Lower lobe of right lung (tissue), 2 donors: ENCODE measurements around the gene CSNK1D. TPM values are rescaled to one million over a fixed set of nuclear protein-coding genes. Genes with fewer than 3 reads are reported as not detected.

Experiments used
- ATAC-seq, 2 donors: fragments of 200-7000 bp; cut with Tn5 transposase; one replicate each; pipeline ENCODE4 v1.9.1; 2020 to 2022; ENCODE audit warnings: mild to moderate bottlenecking in 2 of 2, moderate library complexity in 2 of 2
- DNase-seq: peaks from one replicate; pipeline ENCODE4 v3.0.0-alpha.2; 2020
- H3K27ac ChIP-seq: fragments of 200-600 bp; one replicate; pipeline ENCODE4 v1.8.0; 2022
- H3K27me3 ChIP-seq: fragments of 200-600 bp; one replicate; pipeline ENCODE4 v1.8.0; 2022; ENCODE audit warnings: low read depth
- H3K36me3 ChIP-seq: fragments of 200-600 bp; one replicate; pipeline ENCODE4 v1.8.0; 2022; ENCODE audit warnings: mild to moderate bottlenecking
- H3K4me1 ChIP-seq: fragments of 200-600 bp; one replicate; pipeline ENCODE4 v1.8.0; 2022
- H3K4me3 ChIP-seq: fragments of 200-600 bp; one replicate; pipeline ENCODE4 v1.8.0; 2022; ENCODE audit warnings: mild to moderate bottlenecking
- H3K9me3 ChIP-seq: fragments of 200-600 bp; one replicate; pipeline ENCODE4 v1.8.0; 2022
- intact Hi-C: fragments of 100-400 bp; cut with DNase I; formaldehyde crosslinking; loops from one replicate; pipeline ENCODE4 v1.11.0; 2022
- total RNA-seq: library from RNA; stranded (reverse); fragmentation: NEBNext Ultra II Directional; extraction: Animal tissue kit (Norgen Biotek cat#: 25700); gene quantifications from one replicate; pipeline ENCODE4 v1.2.1, GENCODE V29; 2021
- TF ChIP-seq, protein P1 (sequence below): fragments of 200-600 bp; IDR thresholded peaks from one replicate; pipeline ENCODE4 v1.8.0; 2022; ENCODE audit warnings: antibody characterized with exemption, mild to moderate bottlenecking
- donor health status: DM: no; HTN: yes; CAD: no; lungs with severe emphysema.

Gene CSNK1D
- total RNA-seq, 1 donor from 2014 or later: 146 TPM

DNA sequence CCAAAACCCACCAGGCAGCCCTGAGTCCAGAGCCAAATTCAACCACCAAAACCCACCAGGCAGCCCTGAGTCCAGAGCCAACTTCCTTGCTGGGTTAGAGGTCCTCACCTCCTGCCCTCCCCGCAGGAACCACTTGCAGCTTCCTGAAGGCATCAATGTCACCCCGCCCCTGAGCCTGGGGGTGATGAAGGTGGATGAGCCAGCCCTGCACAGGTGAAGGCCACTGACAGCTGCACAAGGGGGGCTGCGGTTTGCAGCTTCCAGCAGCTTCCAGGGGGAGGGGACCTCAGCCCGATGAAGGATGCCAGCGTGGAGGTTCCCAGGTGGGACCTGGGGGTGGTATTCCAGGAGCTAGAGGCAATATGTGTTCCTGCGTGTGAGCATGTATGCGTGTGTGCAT is 7.6 kb upstream of the CSNK1D start:
- ATAC-seq: no peak
- Histone ChIP-seq H3K27me3 (no peaks in the 10 kb centered on the region), H3K4me3 (no peak overlapping the region), H3K36me3 (peaks cover 4% of the 10 kb centered on the region), H3K4me1 (peaks cover 27% of the 10 kb centered on the region), H3K27ac (no peak overlapping the region), H3K9me3 (no peaks in the 10 kb centered on the region)
- intact Hi-C loops: no loop called here
- TF ChIP-seq, protein P1, sequence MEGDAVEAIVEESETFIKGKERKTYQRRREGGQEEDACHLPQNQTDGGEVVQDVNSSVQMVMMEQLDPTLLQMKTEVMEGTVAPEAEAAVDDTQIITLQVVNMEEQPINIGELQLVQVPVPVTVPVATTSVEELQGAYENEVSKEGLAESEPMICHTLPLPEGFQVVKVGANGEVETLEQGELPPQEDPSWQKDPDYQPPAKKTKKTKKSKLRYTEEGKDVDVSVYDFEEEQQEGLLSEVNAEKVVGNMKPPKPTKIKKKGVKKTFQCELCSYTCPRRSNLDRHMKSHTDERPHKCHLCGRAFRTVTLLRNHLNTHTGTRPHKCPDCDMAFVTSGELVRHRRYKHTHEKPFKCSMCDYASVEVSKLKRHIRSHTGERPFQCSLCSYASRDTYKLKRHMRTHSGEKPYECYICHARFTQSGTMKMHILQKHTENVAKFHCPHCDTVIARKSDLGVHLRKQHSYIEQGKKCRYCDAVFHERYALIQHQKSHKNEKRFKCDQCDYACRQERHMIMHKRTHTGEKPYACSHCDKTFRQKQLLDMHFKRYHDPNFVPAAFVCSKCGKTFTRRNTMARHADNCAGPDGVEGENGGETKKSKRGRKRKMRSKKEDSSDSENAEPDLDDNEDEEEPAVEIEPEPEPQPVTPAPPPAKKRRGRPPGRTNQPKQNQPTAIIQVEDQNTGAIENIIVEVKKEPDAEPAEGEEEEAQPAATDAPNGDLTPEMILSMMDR: no peak
- DNase-seq: no peak

DNA sequence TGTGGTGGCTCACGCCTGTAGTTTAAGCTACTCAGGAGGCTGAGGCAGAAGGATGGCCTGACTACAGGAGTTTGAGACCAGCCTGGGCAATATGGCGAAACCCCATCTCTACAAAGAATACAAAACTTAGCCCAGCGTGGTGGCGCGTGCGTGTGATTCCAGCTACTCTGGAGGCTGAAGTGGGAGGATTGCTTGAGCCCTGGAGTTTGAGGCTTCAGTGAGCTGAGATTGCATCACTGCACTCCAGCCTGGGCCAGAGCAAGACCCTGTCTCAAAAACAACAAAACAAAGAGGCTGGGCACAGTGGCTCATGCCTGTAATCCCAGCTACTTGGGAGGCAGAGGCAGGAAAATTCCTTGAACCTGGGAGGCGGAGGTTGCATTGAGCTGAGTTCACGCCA is 7.0 kb upstream of the CSNK1D start:
- intact Hi-C loops: no loop called here
- no peak for DNase-seq

DNA sequence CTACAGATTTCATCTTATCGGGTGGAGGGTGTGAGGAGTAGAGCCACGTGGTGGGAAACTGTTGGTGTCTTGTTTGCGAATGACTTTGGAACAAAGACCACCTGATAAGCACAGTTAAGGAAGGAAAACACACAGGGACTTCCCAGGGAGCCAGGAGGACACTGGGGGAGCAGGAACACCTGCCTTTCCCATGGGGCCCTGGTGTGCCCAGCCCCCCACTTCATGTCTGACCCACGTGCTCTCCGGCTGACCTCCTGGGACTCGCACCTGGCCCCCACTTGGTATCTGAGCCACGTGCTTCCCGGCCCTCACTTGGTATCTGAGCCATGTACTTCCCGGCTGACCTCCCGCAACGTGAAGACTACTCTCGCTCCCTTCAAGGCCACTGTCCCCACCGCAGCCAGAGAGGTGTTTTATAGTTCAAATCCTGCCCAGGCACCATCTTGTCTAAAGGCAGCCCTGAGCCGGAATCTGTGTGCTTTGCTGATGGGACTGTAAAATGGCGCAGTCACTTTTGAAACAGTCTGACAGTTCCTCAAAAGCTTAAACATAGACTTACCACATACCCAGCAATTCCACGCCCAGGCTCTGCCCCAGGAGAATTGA is 5.4 kb upstream of the CSNK1D start:
- no peak overlapping the region for H3K4me3 ChIP-seq
- peak overlapping the region; percentile 56 for H3K27ac ChIP-seq
- peaks cover 4% of the 10 kb centered on the region for H3K36me3 ChIP-seq
- TF ChIP-seq, protein P1: no peak
- no peaks in the 10 kb centered on the region for H3K9me3 ChIP-seq
- H3K4me1 ChIP-seq: peaks cover 36% of the 10 kb centered on the region
- intact Hi-C loops: no loop called here
- no peaks in the 10 kb centered on the region for H3K27me3 ChIP-seq
- ATAC-seq (peak; percentile 30 to 52), DNase-seq (no peak)

More for the DNA sequence above, 7.0 kb upstream of the CSNK1D start:
- Histone ChIP-seq H3K36me3 (peaks cover 4% of the 10 kb centered on the region), H3K27ac (no peak overlapping the region), H3K27me3 (no peaks in the 10 kb centered on the region), H3K4me1 (peaks cover 27% of the 10 kb centered on the region), H3K4me3 (no peak overlapping the region), H3K9me3 (no peaks in the 10 kb centered on the region)
- TF ChIP-seq, protein P1: no peak
- ATAC-seq: no peak

DNA sequence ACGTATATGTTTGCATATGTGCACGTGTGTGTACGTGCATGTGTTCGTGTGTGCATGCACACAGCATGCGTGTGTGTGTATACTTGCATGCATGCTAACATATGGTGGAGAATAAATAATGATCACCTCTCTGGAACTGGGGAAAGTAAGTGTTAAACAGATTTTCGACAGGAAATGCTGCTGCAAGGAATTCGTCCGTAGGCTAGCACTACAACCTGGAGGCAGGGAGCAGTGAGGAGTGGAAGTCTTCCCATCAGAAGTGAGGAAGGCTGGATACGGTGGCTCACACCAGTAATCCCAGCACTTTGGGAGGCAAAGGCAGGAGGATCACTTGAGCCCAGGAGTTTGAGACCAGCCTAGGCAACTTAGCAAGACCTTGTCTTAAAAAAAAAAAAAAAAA is 4.8 kb upstream of the CSNK1D start:
- no peak overlapping the region for H3K4me3 ChIP-seq
- intact Hi-C loops: no loop called here
- no peaks in the 10 kb centered on the region for H3K27me3 ChIP-seq
- peaks cover 35% of the 10 kb centered on the region for H3K4me1 ChIP-seq
- H3K27ac ChIP-seq: no peak overlapping the region
- DNase-seq (no peak), ATAC-seq (no peak)
- H3K36me3 ChIP-seq: peaks cover 4% of the 10 kb centered on the region
- TF ChIP-seq, protein P1: no peak
- no peaks in the 10 kb centered on the region for H3K9me3 ChIP-seq

DNA sequence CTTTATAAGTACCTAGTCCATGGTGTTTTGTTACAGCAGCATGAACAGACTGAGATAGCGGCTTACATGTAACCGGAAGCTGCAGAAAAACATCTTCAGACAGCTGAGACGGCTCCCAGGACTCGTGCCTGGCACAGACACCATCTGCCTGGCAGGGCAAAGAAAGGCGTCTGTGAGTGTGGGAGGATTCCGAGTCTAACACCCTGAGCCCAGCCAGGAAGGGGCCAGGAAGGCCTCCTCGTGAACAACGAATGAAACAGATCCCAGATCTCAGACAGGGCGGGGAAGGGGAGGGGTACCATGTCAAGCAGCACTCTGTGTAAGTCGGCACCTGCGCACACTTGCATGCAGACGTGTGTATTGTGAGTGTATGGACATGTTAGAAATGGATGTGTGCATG is 4.4 kb upstream of the CSNK1D start:
- TF ChIP-seq, protein P1: no peak
- H3K4me1 ChIP-seq: peaks cover 31% of the 10 kb centered on the region
- no peaks in the 10 kb centered on the region for H3K9me3 ChIP-seq
- H3K36me3 ChIP-seq: peaks cover 4% of the 10 kb centered on the region
- H3K4me3 ChIP-seq: no peak overlapping the region
- intact Hi-C loops: no loop called here
- DNase-seq (no peak), ATAC-seq (no peak)
- no peaks in the 10 kb centered on the region for H3K27me3 ChIP-seq
- H3K27ac ChIP-seq: no peak overlapping the region
